Measurements from ENCODE around the gene KIF3A. TPM values are rescaled to one million over a fixed set of nuclear protein-coding genes. Genes with fewer than 3 reads are reported as not detected.

Gene KIF3A
- total and polyA plus RNA-seq, 2 experiments from 2014 or later = 11.2 to 19.7 TPM

DNA sequence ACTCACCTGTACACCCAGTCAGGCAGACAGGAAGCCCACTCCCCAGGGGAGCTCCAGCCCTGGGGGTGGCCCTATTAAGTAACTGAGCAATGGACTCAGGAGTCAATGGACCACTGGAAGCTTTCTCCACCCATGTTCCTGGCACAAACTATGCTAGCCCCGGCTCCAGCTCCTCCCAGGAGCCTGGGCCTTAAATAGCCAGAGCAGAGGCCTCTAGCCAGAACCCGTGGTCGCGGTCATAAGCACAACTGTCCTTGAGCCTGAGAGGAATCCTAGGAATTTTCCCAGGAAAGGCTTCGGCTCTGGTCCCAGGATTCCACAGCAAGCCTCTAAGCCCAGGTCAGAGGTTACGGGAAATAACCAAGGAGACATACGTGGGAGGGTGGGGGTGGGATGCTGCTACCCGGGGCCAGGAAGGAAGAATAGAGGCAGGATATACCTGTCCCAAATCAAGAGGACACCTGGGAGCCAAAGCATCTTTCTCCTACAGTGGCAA lies 34.2 kb upstream of the KIF3A start:
- Histone ChIP-seq H3K27me3 (ENCODE audit: insufficient read depth) (peaks cover 15% of the 10 kb centered on the region), H2AFZ (no peak overlapping the region), H3K4me2 (no peak overlapping the region), H3F3A (replicated peaks; ENCODE audit: low read depth) (no peaks in the 10 kb centered on the region), H3K4me1 (ENCODE audit: insufficient read depth) (peaks cover 17% of the 10 kb centered on the region; the same call in 1 of the 2 replicates), H3K4me3 (no peak overlapping the region), H3K9me2 (ENCODE audit: insufficient read depth) (peaks cover 2% of the 10 kb centered on the region; the same call in 1 of the 2 replicates), H3K27ac (ENCODE audit: low read depth) (0 out of 2 replicates have a peak overlapping the region, but pooled peaks have one; percentile 53), H3K79me2 (replicated peaks; ENCODE audit: insufficient read depth) (peaks cover 4% of the 10 kb centered on the region; the same call in 1 of the 2 replicates), H4K20me1 (replicated peaks; ENCODE audit: insufficient read depth) (0 out of 2 replicates have a peak, but pooled peaks cover 4% of the 10 kb centered on the region), H3K36me3 (ENCODE audit: insufficient read depth) (no peaks in the 10 kb centered on the region)
- peak; percentile 64 for ATAC-seq
- peaks cover 26% of the 10 kb centered on the region for H3K4me1 Mint-ChIP-seq
- no peaks in the 10 kb centered on the region; the same call in 2 of the 3 replicates for H3K36me3 Mint-ChIP-seq (ENCODE audit: low read depth)
- no peak for TF ChIP-seq NANOG (IDR thresholded peaks at IDR 0.05; ENCODE audit: borderline replicate concordance)
- no peak for TF ChIP-seq CREB1 (CRISPR knock-in tag; IDR thresholded peaks at IDR 0.05; ENCODE audit: low read depth)
- no peak for TF ChIP-seq POLR2AphosphoS5 (IDR thresholded peaks at IDR 0.05; ENCODE audit: low read depth)
- TF ChIP-seq ZNF114 (CRISPR knock-in tag; IDR thresholded peaks at IDR 0.05) = no peak
- TF ChIP-seq REST (IDR thresholded peaks at IDR 0.05; ENCODE audit: unreplicated experiment) = no peak
- TF ChIP-seq ZNF331 (CRISPR knock-in tag; IDR thresholded peaks at IDR 0.05; ENCODE audit: low read depth) = no peak
- TF ChIP-seq EZH2phosphoT487 (IDR thresholded peaks at IDR 0.05; ENCODE audit: unreplicated experiment) = no peak
- no peak for TF ChIP-seq ETS1 (IDR thresholded peaks at IDR 0.05)
- no peak overlapping the region for H3K27ac Mint-ChIP-seq
- peak; percentile 84 for DNase-seq (ENCODE audit: low spot score)
- H3K27me3 Mint-ChIP-seq (ENCODE audit: insufficient read depth, low read depth, poor library complexity) = peaks cover 25% of the 10 kb centered on the region
- no peaks in the 10 kb centered on the region for H3K9me3 Mint-ChIP-seq
- no peak overlapping the region for H3K4me3 Mint-ChIP-seq

- Histone ChIP-seq H3K79me2 (replicated peaks; ENCODE audit: insufficient read depth) (peaks cover 4% of the 10 kb centered on the region; the same call in 1 of the 2 replicates), H3K9me2 (ENCODE audit: insufficient read depth) (peaks cover 2% of the 10 kb centered on the region; the same call in 1 of the 2 replicates), H3F3A (replicated peaks; ENCODE audit: low read depth) (no peaks in the 10 kb centered on the region), H3K4me1 (ENCODE audit: insufficient read depth) (peaks cover 9% of the 10 kb centered on the region; the same call in 1 of the 2 replicates), H4K20me1 (replicated peaks; ENCODE audit: insufficient read depth) (0 out of 2 replicates have a peak, but pooled peaks cover 4% of the 10 kb centered on the region), H3K4me2 (no peak overlapping the region), H3K4me3 (no peak overlapping the region), H3K27ac (ENCODE audit: low read depth) (peak overlapping the region; percentile 53; the same call in 1 of the 2 replicates), H3K27me3 (ENCODE audit: insufficient read depth) (peaks cover 6% of the 10 kb centered on the region), H3K36me3 (ENCODE audit: insufficient read depth) (no peaks in the 10 kb centered on the region), H2AFZ (no peak overlapping the region)
- ATAC-seq (peak; percentile 41), DNase-seq (ENCODE audit: low spot score) (no peak)
- H3K4me3 Mint-ChIP-seq = no peak overlapping the region
- peaks cover 20% of the 10 kb centered on the region for H3K27me3 Mint-ChIP-seq (ENCODE audit: insufficient read depth, low read depth, poor library complexity)
- H3K4me1 Mint-ChIP-seq = peaks cover 20% of the 10 kb centered on the region
- no peak for TF ChIP-seq ETS1 (IDR thresholded peaks at IDR 0.05)
- no peaks in the 10 kb centered on the region for H3K9me3 Mint-ChIP-seq
- H3K27ac Mint-ChIP-seq = 0 out of 2 replicates have a peak overlapping the region, but pooled peaks have one; percentile 14
- no peaks in the 10 kb centered on the region; the same call in 2 of the 3 replicates for H3K36me3 Mint-ChIP-seq (ENCODE audit: low read depth)
Measured at GRCh38 chr5:132770476-132771159, 33.3 kb upstream of the KIF3A start.
